Peyer's patch (tissue), 4 donors: Measurements from ENCODE around the gene NASP.

Experiments used
- POLR2A ChIP-seq, 2 donors: fragments of 450-650 bp; IDR thresholded peaks; one replicate each; pipeline ENCODE4 v1.5.1; 2017; ENCODE audit warnings: antibody characterized with exemption in 2 of 2, mild to moderate bottlenecking in 2 of 2, moderate library complexity in 2 of 2
- TF ChIP-seq, protein P1 (sequence below), 6 experiments: fragments of 450-650 bp in 4 of 6; fragments of 200-600 bp in 2 of 6; sonication (generic) in 1 of 6; IDR thresholded peaks; one replicate each; pipeline ENCODE4 v1.5.1; 2017 to 2019; ENCODE audit warnings: antibody characterized with exemption in 6 of 6, mild to moderate bottlenecking in 3 of 6, moderate library complexity in 1 of 6

DNA sequence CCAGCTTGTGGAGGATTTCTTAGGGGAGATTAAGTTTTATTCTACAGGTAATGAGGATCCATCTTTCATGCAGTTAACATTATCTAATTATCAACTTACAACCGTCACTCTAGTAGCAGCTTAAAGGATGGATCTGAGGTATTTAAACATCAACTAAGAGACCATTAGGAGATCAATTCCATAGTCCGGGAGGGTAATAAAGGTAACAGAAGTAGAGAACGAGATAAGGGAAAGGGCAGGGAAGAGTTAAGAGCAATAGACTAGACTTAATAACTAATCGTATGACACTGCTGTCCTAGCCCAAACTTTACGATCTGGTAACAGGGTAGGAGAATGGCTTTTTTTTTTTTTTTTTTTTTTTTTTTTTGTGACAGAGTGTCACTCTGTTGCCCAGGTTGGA is 59.5 kb downstream of the NASP start:
- TF ChIP-seq, protein P1, sequence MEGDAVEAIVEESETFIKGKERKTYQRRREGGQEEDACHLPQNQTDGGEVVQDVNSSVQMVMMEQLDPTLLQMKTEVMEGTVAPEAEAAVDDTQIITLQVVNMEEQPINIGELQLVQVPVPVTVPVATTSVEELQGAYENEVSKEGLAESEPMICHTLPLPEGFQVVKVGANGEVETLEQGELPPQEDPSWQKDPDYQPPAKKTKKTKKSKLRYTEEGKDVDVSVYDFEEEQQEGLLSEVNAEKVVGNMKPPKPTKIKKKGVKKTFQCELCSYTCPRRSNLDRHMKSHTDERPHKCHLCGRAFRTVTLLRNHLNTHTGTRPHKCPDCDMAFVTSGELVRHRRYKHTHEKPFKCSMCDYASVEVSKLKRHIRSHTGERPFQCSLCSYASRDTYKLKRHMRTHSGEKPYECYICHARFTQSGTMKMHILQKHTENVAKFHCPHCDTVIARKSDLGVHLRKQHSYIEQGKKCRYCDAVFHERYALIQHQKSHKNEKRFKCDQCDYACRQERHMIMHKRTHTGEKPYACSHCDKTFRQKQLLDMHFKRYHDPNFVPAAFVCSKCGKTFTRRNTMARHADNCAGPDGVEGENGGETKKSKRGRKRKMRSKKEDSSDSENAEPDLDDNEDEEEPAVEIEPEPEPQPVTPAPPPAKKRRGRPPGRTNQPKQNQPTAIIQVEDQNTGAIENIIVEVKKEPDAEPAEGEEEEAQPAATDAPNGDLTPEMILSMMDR (IDR thresholded peaks at IDR 0.05), result no peak
- no peak for TF ChIP-seq POLR2A (IDR thresholded peaks at IDR 0.05)
